OCI-LY7 (cell line): ENCODE results near the gene DMD. TPM values are rescaled to one million over a fixed set of nuclear protein-coding genes. Genes with fewer than 3 reads are reported as not detected.

Experiments used
- BruUV-seq: library from RNA; stranded (reverse); fragments of 400-500 nt; replicated peaks from 2 replicates; lab custom pipeline; 2021; lab: Mats Ljungman, UMichigan
- CTCF ChIA-PET: fragments of 300-600 bp; sonication (Branson Sonifier 250); formaldehyde crosslinking; loops from one replicate; lab custom pipeline; 2022; ENCODE audit warnings: antibody characterized with exemption; ENCODE audit not compliant: unreplicated experiment; lab: Charles Lee
- POLR2A ChIA-PET: fragments of 300-600 bp; sonication (Branson Sonifier 250); formaldehyde crosslinking; loops from one replicate; lab custom pipeline; 2022; ENCODE audit warnings: antibody characterized with exemption; lab: Charles Lee
- DNase-seq: peaks from one replicate; pipeline ENCODE4 v3.0.0-alpha.2; 2015; ENCODE audit warnings: low spot score
- H2AFZ ChIP-seq: fragments of 200-600 bp; sonication (generic), shearing (Covaris generic); 2 replicates; pipeline ENCODE4 v1.6.1; 2014; ENCODE audit warnings: mild to moderate bottlenecking, antibody characterized with exemption, low read length, moderate library complexity
- H3K27ac ChIP-seq: fragments of 200-600 bp; sonication (generic); 2 replicates; pipeline ENCODE4 v1.5.1; 2014; ENCODE audit warnings: mixed run types, low read depth, mild to moderate bottlenecking, moderate library complexity, low read length, inconsistent platforms; ENCODE audit not compliant: poor library complexity, severe bottlenecking
- H3K36me3 ChIP-seq: fragments of 200-600 bp; sonication (generic); 2 replicates; pipeline ENCODE4 v1.6.1; 2014; ENCODE audit warnings: mild to moderate bottlenecking, antibody characterized with exemption, low read length, moderate library complexity, mixed read lengths; ENCODE audit not compliant: insufficient read depth
- H3K4me1 ChIP-seq: fragments of 200-600 bp; sonication (generic); 2 replicates; pipeline ENCODE4 v1.5.1; 2014; ENCODE audit warnings: mild to moderate bottlenecking, low read length; ENCODE audit not compliant: insufficient read depth, poor library complexity, severe bottlenecking
- H3K4me2 ChIP-seq: fragments of 200-600 bp; sonication (generic); 2 replicates; pipeline ENCODE4 v1.6.1; 2014; ENCODE audit warnings: mild to moderate bottlenecking, low read length
- H3K4me3 ChIP-seq: fragments of 200-600 bp; sonication (generic); 2 replicates; pipeline ENCODE4 v1.5.1; 2014; ENCODE audit warnings: mild to moderate bottlenecking, low read depth, low read length; ENCODE audit not compliant: poor library complexity, severe bottlenecking
- H3K79me2 ChIP-seq: fragments of 200-600 bp; sonication (generic); 2 replicates; pipeline ENCODE4 v1.6.1; 2016; ENCODE audit warnings: low read depth, mild to moderate bottlenecking, low read length, moderate library complexity, mixed read lengths; ENCODE audit not compliant: insufficient read depth
- H3K9me2 ChIP-seq: fragments of 200-600 bp; sonication (generic); 2 replicates; pipeline ENCODE4 v1.6.1; 2016; ENCODE audit warnings: mild to moderate bottlenecking, low read length, mixed read lengths; ENCODE audit not compliant: insufficient read depth
- H3K9me3 ChIP-seq: fragments of 200-600 bp; sonication (generic); 2 replicates; pipeline ENCODE4 v1.6.1; 2014; ENCODE audit warnings: mild to moderate bottlenecking, mixed run types, low read length, mixed read lengths
- H4K20me1 ChIP-seq: fragments of 200-600 bp; sonication (generic); 2 replicates; pipeline ENCODE4 v1.6.1; 2014; ENCODE audit warnings: mild to moderate bottlenecking, antibody characterized with exemption, low read length, moderate library complexity, mixed read lengths; ENCODE audit not compliant: insufficient read depth
- CTCF ChIP-seq: fragments of 200-600 bp; sonication (generic); conservative IDR thresholded peaks from 2 replicates; pipeline ENCODE4 v1.5.1; 2014; ENCODE audit warnings: mild to moderate bottlenecking, antibody characterized with exemption, low read length, moderate library complexity, mixed read lengths
- EZH2phosphoT487 ChIP-seq: fragments of 200-600 bp; sonication (generic); IDR thresholded peaks from 2 replicates; pipeline ENCODE4 v1.6.1; 2018; ENCODE audit warnings: low read depth, borderline replicate concordance, mild to moderate bottlenecking, mixed run types, antibody characterized with exemption, low read length, moderate library complexity, mixed read lengths
- intact Hi-C: fragments of 100-400 bp; cut with micrococcal nuclease; formaldehyde crosslinking; loops from one replicate; pipeline ENCODE4 v1.10.0; 2022; ENCODE audit not compliant: unreplicated experiment
- total RNA-seq, 2 experiments: library from RNA; depleted of rRNA in 1 of 2; stranded (reverse); fragments of >200 nt in 1 of 2; shearing (Covaris generic) in 1 of 2; gene quantifications; 2 replicates each; pipeline ENCODE4 v1.2.3, GENCODE V29; 2014 to 2022

Gene DMD
- total RNA-seq, 2 experiments from 2014 or later, result 20.5 to 61.4 TPM

DNA sequence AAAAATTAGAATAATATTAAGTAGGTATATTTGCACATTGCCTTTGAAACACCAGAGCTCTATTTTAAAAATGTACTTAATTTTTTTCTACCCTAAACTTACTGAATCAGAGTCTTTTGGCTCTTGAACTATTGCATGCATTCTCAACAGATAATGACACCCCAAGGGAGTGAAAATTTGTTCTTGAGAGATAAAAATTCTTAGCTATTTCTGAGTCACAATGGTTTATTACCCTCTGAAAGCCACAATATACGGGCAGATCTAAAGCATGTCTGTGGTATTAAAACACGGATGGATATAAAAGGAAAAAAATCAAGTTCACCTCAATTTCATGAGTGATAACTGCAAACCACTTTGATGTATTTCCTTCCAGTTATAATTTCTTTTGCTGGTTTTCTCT lies 1503.2 kb downstream of the DMD start:
- H3K4me3 ChIP-seq, result no peak overlapping the region
- CTCF ChIA-PET, result no interaction called here
- no peak overlapping the region for H2AFZ ChIP-seq
- H3K4me2 ChIP-seq, result no peak overlapping the region
- no peaks in the 10 kb centered on the region for H3K9me3 ChIP-seq
- H3K27ac ChIP-seq, result no peak overlapping the region
- H3K4me1 ChIP-seq, result no peaks in the 10 kb centered on the region
- H3K36me3 ChIP-seq, result no peaks in the 10 kb centered on the region
- POLR2A ChIA-PET, result interaction anchor here (0.9 to 1.0 kb wide), 2 partner anchors 16 to 131 kb away, joined by 3 to 4 read pairs; no protein-coding TSS in a partner anchor
- TF ChIP-seq EZH2phosphoT487 (no peak), CTCF (no peak)
- no TSS peak for BruUV-seq
- intact Hi-C loops, result no loop called here
- no peaks in the 10 kb centered on the region for H3K9me2 ChIP-seq
- no peaks in the 10 kb centered on the region for H4K20me1 ChIP-seq
- no peak for DNase-seq
- no peaks in the 10 kb centered on the region for H3K79me2 ChIP-seq

- Histone ChIP-seq H3K9me2 (no peaks in the 10 kb centered on the region), H3K36me3 (no peaks in the 10 kb centered on the region), H3K4me2 (no peak overlapping the region), H3K9me3 (no peaks in the 10 kb centered on the region), H3K4me3 (no peak overlapping the region), H3K79me2 (no peaks in the 10 kb centered on the region), H3K27ac (no peak overlapping the region), H3K4me1 (no peaks in the 10 kb centered on the region), H4K20me1 (no peaks in the 10 kb centered on the region), H2AFZ (no peak overlapping the region)
- TF ChIP-seq CTCF, result no peak
- CTCF ChIA-PET, result no interaction called here
- POLR2A ChIA-PET, result interaction anchor here (0.5 to 0.7 kb wide), 3 partner anchors 13 to 70 kb away, joined by 3 to 6 read pairs (median 3); no protein-coding TSS in a partner anchor
- no peak for DNase-seq
- intact Hi-C loops, result no loop called here
- BruUV-seq, result no TSS peak
Measured at GRCh38 chrX:31706466-31706865, 1504.9 kb downstream of the DMD start.

GRCh38 chrX:31705816-31706215 lies 1505.5 kb downstream of the DMD start:
- DNase-seq, result no peak
- Histone ChIP-seq H3K79me2 (no peaks in the 10 kb centered on the region), H3K9me2 (no peaks in the 10 kb centered on the region), H3K9me3 (no peaks in the 10 kb centered on the region), H3K36me3 (no peaks in the 10 kb centered on the region), H4K20me1 (no peaks in the 10 kb centered on the region), H3K4me3 (no peak overlapping the region), H3K4me2 (no peak overlapping the region), H3K27ac (no peak overlapping the region), H2AFZ (no peak overlapping the region), H3K4me1 (no peaks in the 10 kb centered on the region)
- ChIA-PET CTCF (no interaction called here), POLR2A (interaction anchor here (0.7 kb wide), 2 partner anchors 14 to 18 kb away, joined by 3 read pairs; no protein-coding TSS in a partner anchor)
- TF ChIP-seq CTCF, result no peak
- TF ChIP-seq EZH2phosphoT487, result no peak
- no TSS peak for BruUV-seq
- intact Hi-C loops, result no loop called here
